ENCODE measurements around the gene CYFIP1. TPM values are rescaled to one million over a fixed set of nuclear protein-coding genes. Genes with fewer than 3 reads are reported as not detected.

CYFIP1 gene
- total RNA-seq, 3 donors from 2014 or later = 139 to 210 (median 143) TPM

DNA sequence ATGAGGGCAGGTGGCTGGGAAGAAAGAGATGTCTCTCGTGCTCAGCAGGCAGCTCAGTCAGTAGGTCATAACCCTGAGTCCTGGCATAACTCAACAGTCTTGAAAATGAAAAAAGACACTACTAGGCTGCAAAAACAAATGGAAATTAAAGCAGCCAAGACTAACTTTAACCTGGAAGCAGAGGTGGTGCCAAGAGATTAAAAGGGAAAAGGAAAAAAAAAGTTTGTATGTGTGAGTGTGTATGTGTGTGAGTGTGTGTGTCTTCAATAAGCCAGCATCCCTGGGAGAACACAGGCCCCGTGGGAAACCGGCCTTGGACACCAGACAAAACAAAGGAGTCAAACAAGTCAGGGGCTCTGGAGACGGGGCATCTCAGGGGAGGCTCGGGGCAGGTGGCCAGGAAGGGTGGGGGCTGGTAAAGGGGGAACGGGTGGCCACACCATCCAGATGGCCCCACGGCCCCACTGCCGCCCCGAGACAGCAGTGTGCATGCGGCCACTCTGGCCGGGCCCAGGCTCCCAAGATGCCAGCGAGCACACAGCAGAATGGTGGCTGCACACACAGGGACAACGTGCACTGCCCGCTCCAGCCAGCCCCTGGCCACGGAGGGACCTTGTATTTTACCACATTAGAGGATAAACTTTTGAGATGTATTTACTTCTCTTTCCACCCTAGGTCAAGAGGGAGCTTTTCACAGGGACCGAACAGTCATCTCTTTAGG is 23.8 kb downstream of the CYFIP1 start:
- H3K9me3 ChIP-seq = no peaks in the 10 kb centered on the region
- no peak for DNase-seq
- TF ChIP-seq, protein P1, sequence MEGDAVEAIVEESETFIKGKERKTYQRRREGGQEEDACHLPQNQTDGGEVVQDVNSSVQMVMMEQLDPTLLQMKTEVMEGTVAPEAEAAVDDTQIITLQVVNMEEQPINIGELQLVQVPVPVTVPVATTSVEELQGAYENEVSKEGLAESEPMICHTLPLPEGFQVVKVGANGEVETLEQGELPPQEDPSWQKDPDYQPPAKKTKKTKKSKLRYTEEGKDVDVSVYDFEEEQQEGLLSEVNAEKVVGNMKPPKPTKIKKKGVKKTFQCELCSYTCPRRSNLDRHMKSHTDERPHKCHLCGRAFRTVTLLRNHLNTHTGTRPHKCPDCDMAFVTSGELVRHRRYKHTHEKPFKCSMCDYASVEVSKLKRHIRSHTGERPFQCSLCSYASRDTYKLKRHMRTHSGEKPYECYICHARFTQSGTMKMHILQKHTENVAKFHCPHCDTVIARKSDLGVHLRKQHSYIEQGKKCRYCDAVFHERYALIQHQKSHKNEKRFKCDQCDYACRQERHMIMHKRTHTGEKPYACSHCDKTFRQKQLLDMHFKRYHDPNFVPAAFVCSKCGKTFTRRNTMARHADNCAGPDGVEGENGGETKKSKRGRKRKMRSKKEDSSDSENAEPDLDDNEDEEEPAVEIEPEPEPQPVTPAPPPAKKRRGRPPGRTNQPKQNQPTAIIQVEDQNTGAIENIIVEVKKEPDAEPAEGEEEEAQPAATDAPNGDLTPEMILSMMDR (IDR thresholded peaks at IDR 0.05) = no peak
- no peaks in the 10 kb centered on the region for H3K36me3 ChIP-seq (ENCODE audit: low read depth)
- intact Hi-C loops (cut with DNase I, micrococcal nuclease) = no loop called here
- ATAC-seq = no peak
- no peak overlapping the region for H3K4me3 ChIP-seq
- H3K4me1 ChIP-seq (ENCODE audit: low read depth) = peaks cover 5% of the 10 kb centered on the region

DNA sequence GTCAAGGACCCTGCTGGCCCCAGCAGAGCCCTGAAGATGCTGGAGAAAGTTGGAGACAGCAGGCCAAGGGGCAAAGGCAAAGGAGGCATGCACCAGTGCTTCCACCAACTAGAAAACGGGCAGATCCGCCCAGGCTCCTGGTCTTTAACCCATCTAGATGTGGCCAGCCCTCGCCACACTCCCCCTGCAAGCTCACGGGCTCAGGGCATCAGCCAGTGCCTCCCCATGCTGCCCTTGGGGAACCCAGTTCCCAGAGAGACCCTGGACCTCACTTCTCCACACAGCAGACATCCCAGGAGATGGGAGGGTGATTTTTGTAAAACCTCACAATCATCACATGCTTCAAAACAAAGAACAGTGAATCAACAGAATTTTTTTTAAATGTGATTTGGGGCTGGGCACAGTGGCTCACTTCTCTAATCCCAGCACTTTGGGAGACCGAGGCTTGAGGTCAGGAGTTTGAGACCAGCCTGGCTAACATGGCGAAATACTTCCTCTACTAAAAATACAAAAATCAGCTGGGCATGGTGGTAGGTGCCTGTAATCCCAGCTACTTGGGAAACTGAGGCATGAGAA is 24.5 kb downstream of the CYFIP1 start:
- Histone ChIP-seq H3K4me1 (ENCODE audit: low read depth) (peaks cover 4% of the 10 kb centered on the region), H3K36me3 (ENCODE audit: low read depth) (no peaks in the 10 kb centered on the region), H3K4me3 (no peak overlapping the region), H3K9me3 (no peaks in the 10 kb centered on the region)
- ATAC-seq = no peak
- intact Hi-C loops (cut with DNase I, micrococcal nuclease) = no loop called here
- no peak for DNase-seq
- TF ChIP-seq, protein P1 (IDR thresholded peaks at IDR 0.05) = no peak

DNA sequence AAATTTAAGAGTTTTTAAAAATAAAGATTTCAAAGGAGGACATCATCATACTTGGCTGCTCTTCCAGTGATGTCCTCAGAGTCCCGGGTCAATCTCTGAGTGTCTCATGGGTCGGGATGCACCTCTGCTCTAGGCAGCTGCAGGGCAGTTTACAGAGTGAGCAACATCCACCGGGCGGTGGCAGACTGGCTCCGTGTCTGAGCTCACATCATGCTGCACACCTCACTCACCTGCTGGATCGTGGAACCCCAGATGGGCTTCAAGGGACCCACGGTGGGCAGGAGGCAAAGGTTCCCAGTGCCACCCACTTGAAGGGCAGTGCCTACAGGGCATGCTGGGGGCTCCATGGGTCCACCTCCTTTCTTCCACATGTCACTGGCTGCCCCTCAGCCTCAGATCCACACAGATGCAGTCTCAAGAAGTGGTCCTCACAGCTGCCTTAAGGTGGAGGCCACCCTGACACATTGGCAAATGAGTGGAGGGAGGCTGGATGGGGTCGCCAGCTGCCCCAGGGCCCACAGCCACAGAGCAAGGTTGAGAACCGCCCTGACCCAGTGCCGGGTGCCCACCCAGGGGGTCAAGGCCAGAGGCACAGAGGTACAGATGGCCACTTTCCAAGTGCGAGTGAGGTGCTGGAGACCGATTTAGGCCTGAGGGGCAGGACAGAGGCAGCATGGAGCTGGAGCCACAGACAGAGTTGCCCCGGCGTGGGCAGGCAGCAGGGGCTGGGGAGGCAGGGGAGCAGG is 25.2 kb downstream of the CYFIP1 start:
- intact Hi-C loops (cut with DNase I, micrococcal nuclease) = no loop called here
- Histone ChIP-seq H3K4me1 (ENCODE audit: low read depth) (peaks cover 4% of the 10 kb centered on the region), H3K36me3 (ENCODE audit: low read depth) (no peaks in the 10 kb centered on the region), H3K9me3 (no peaks in the 10 kb centered on the region), H3K4me3 (no peak overlapping the region)
- ATAC-seq = no peak
- TF ChIP-seq, protein P1 (IDR thresholded peaks at IDR 0.05) = no peak
- no peak for DNase-seq

DNA sequence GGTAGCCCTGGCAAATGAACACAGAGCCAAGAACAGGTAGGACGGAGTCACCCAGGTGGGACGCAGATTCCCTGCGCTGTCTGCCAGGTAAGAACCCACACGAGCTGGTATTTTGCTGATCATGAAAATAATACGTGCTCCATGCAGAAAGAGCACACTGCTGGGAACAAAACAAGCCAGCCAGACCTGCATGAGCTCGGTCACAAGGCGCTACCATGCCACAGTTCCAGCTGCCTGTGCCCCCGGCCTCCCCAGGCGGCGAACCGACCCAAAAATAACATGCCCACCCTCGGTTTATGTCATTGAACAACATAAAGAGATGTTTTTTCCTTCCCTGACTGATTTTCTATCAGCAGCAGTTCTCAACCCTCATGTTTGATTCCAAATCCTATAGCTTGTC is 25.8 kb downstream of the CYFIP1 start:
- Histone ChIP-seq H3K4me1 (ENCODE audit: low read depth) (peaks cover 4% of the 10 kb centered on the region), H3K9me3 (no peaks in the 10 kb centered on the region)
- DNase-seq = no peak

DNA sequence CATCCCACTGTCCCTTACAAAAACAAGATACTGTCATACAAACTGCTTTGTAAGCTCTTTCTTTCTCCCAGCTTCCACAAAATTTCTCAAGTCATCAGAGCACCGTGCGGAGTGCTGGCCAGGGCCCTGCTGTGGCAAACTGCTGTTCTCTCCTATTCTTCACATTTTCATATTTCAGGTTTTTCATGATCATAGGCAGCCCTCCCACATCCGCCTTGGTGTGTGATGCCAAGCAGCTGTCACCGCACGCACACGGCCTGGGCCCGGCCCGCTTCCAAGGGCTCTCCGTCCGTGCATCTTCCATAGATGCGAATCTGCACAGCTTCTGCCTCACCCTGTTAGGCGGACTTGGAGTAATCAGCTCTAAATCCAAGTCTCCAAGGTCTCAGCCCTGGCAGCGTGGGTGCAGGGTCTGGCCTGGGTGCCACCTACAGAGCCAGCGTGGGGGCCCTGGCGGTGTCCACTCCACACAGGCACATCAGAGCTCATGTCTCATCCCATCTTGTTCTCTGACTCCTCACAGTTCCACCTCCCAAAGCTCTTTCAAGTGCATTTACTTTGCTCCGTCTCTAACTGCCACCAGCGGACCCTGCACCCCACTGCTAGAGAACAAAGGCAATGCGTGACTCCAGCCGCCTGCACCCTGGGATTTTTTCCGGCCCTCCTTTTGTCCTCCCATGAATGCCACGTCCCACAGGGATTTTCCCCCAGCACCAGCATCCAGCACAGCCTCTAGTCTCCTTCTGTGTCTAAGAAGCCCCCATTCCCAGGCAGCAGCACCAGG is 27.2 kb downstream of the CYFIP1 start:
- intact Hi-C loops (cut with DNase I, micrococcal nuclease) = no loop called here

More for the DNA sequence above, 25.8 kb downstream of the CYFIP1 start:
- TF ChIP-seq, protein P1 (IDR thresholded peaks at IDR 0.05) = no peak
- Histone ChIP-seq H3K36me3 (ENCODE audit: low read depth) (no peaks in the 10 kb centered on the region), H3K4me3 (no peak overlapping the region)
- intact Hi-C loops (cut with DNase I, micrococcal nuclease) = no loop called here
- ATAC-seq = no peak

More for the DNA sequence above, 27.2 kb downstream of the CYFIP1 start:
- no peak for DNase-seq
- TF ChIP-seq, protein P1 (IDR thresholded peaks at IDR 0.05) = no peak
- H3K36me3 ChIP-seq (ENCODE audit: low read depth) = no peaks in the 10 kb centered on the region
- H3K4me1 ChIP-seq (ENCODE audit: low read depth) = peaks cover 4% of the 10 kb centered on the region
- no peaks in the 10 kb centered on the region for H3K9me3 ChIP-seq
- H3K4me3 ChIP-seq = no peak overlapping the region
- ATAC-seq = no peak

Data from mucosa of descending colon (tissue), 3 donors.